Measurements from ENCODE around the gene ATP2B3. TPM values are rescaled to one million over a fixed set of nuclear protein-coding genes. Genes with fewer than 3 reads are reported as not detected.

The ATP2B3 gene
- total and polyA plus RNA-seq, 11 donors, result 0.12 TPM; not detected in 10

GRCh38 chrX:153476666-153477363 lies 40.6 kb upstream of the ATP2B3 start:
- no peaks in the 10 kb centered on the region for H3K36me3 ChIP-seq
- H3K27ac ChIP-seq, result peak overlapping the region in 11 of 12 donors; percentile 7 to 90 (median 70)
- TF ChIP-seq CTCF (IDR thresholded peaks at IDR 0.05) (no peak), POLR2A (IDR thresholded peaks at IDR 0.05) (no peak)
- intact Hi-C loops (cut with DNase I), result no loop called here
- WGBS, 4 donors, result 41 to 75% (median 60%) methylated on average over 5 to 16 of the region's 16 CpGs
- DNase-seq (peak; percentile 58 to 74 (median 70)), ATAC-seq (peak; percentile 29 to 72 (median 51))
- no peak overlapping the region for H3K4me3 ChIP-seq
- no peaks in the 10 kb centered on the region for H3K9me3 ChIP-seq
- H3K27me3 ChIP-seq, result peaks cover 0 to 2% (median 0%) of the 10 kb centered on the region in 9 donors
- H3K4me1 ChIP-seq, result peaks cover 0 to 32% (median 5%) of the 10 kb centered on the region in 12 donors

- Histone ChIP-seq H3K36me3 (no peaks in the 10 kb centered on the region), H3K9me3 (no peaks in the 10 kb centered on the region), H3K27me3 (peaks cover 0 to 2% (median 0%) of the 10 kb centered on the region in 9 donors), H3K4me3 (no peak overlapping the region), H3K27ac (peak overlapping the region in 11 of 12 donors; percentile 7 to 90 (median 67)), H3K4me1 (peaks cover 0 to 32% (median 5%) of the 10 kb centered on the region in 12 donors)
- TF ChIP-seq CTCF (IDR thresholded peaks at IDR 0.05) (no peak), POLR2A (IDR thresholded peaks at IDR 0.05) (no peak)
- intact Hi-C loops (cut with DNase I), result no loop called here
- 56 to 86% (median 74%) methylated on average over 1 to 11 of the region's 11 CpGs for whole genome bisulfite sequencing, 4 donors
- DNase-seq (no peak), ATAC-seq (no peak)
Measured at GRCh38 chrX:153477364-153477857, 40.0 kb upstream of the ATP2B3 start.

GRCh38 chrX:153477901-153478300 lies 39.5 kb upstream of the ATP2B3 start:
- WGBS, 4 donors, result 78 to 84% (median 81%) methylated on average over 9 of the region's 9 CpGs
- peaks cover 0 to 32% (median 5%) of the 10 kb centered on the region in 12 donors for H3K4me1 ChIP-seq
- no peaks in the 10 kb centered on the region for H3K36me3 ChIP-seq
- H3K4me3 ChIP-seq, result no peak overlapping the region
- intact Hi-C loops (cut with DNase I), result no loop called here
- peak overlapping the region in 9 of 12 donors; percentile 7 to 90 (median 71) for H3K27ac ChIP-seq
- no peaks in the 10 kb centered on the region for H3K9me3 ChIP-seq
- DNase-seq, result peak in 2 of 5 donors; percentile 47 to 49
- peak in 3 of 4 donors; percentile 30 to 63 (median 60) for ATAC-seq
- peaks cover 0 to 2% (median 0%) of the 10 kb centered on the region in 9 donors for H3K27me3 ChIP-seq
- TF ChIP-seq POLR2A (IDR thresholded peaks at IDR 0.05), result no peak
- TF ChIP-seq CTCF (IDR thresholded peaks at IDR 0.05), result no peak

- Histone ChIP-seq H3K27me3 (peaks cover 0 to 2% (median 0%) of the 10 kb centered on the region in 9 donors), H3K27ac (peak overlapping the region in 1 of 12 donors; percentile 90), H3K36me3 (no peaks in the 10 kb centered on the region), H3K4me3 (no peak overlapping the region), H3K4me1 (peaks cover 0 to 32% (median 5%) of the 10 kb centered on the region in 12 donors), H3K9me3 (no peaks in the 10 kb centered on the region)
- WGBS, 4 donors, result 83 to 94% (median 92%) methylated on average over 6 to 16 of the region's 16 CpGs
- TF ChIP-seq CTCF (IDR thresholded peaks at IDR 0.05) (no peak), POLR2A (IDR thresholded peaks at IDR 0.05) (no peak)
- intact Hi-C loops (cut with DNase I), result no loop called here
- no peak for DNase-seq
- no peak for ATAC-seq
Measured at GRCh38 chrX:153478746-153479145, 38.7 kb upstream of the ATP2B3 start.

Data from heart left ventricle (tissue), 16 donors.